LNCaP clone FGC (cell line): ENCODE data around the gene TAF1C.

Experiments
- DNase-seq: peaks from one replicate; pipeline ENCODE4 v3.0.0-alpha.2; 2011; ENCODE audit warnings: low read depth
- H3K4me3 ChIP-seq: 2 replicates; pipeline ENCODE4 v1.5.1; 2011; ENCODE audit warnings: mild to moderate bottlenecking, low read depth, low read length, control low read depth
- CTCF ChIP-seq: IDR thresholded peaks from 2 replicates; pipeline ENCODE4 v1.5.1; 2012; ENCODE audit warnings: mild to moderate bottlenecking; ENCODE audit not compliant: control insufficient read depth, insufficient read depth; ENCODE audit errors: extremely low read depth

The TAF1C gene

GRCh38 chr16:84183911-84184591, 2.8 kb downstream of the TAF1C start:
- DNase-seq: no peak
- no peak overlapping the region for H3K4me3 ChIP-seq
- peak; percentile 65 for TF ChIP-seq CTCF

- no peak for TF ChIP-seq CTCF
- H3K4me3 ChIP-seq: no peak overlapping the region
- DNase-seq: no peak
Measured at GRCh38 chr16:84183572-84183875, 3.3 kb downstream of the TAF1C start.

GRCh38 chr16:84182680-84183571, 3.9 kb downstream of the TAF1C start:
- no peak overlapping the region for H3K4me3 ChIP-seq
- no peak for DNase-seq
- TF ChIP-seq CTCF: no peak

- no peak overlapping the region for H3K4me3 ChIP-seq
- DNase-seq: no peak
- no peak for TF ChIP-seq CTCF
Measured at GRCh38 chr16:84182104-84182503, 4.8 kb downstream of the TAF1C start.

GRCh38 chr16:84181144-84181915, 5.5 kb downstream of the TAF1C start:
- DNase-seq: no peak
- no peak overlapping the region for H3K4me3 ChIP-seq
- no peak for TF ChIP-seq CTCF

- no peak for TF ChIP-seq CTCF
- no peak for DNase-seq
- H3K4me3 ChIP-seq: no peak overlapping the region
Measured at GRCh38 chr16:84180519-84181140, 6.2 kb downstream of the TAF1C start.
